Calu3 (cell line): Measurements from ENCODE around the gene TMEM62. TPM values are rescaled to one million over a fixed set of nuclear protein-coding genes. Genes with fewer than 3 reads are reported as not detected.

Source experiments
- Bru-seq: library from RNA; stranded (reverse); fragments of 400-500 nt; gene quantifications from one replicate; lab custom pipeline; 2021; lab: Mats Ljungman, UMichigan
- BruChase-seq, 2 experiments: library from RNA; stranded (reverse); fragments of 400-500 nt; gene quantifications; one replicate each; lab custom pipeline; 2021; lab: Mats Ljungman, UMichigan
- BruUV-seq: library from RNA; stranded (reverse); fragments of 400-500 nt; replicated peaks from 2 replicates; lab custom pipeline; 2021; lab: Mats Ljungman, UMichigan
- CTCF ChIA-PET: fragments of 300-600 bp; sonication (Branson Sonifier 250); formaldehyde crosslinking; loops from one replicate; lab custom pipeline; 2022; ENCODE audit warnings: antibody characterized with exemption; lab: Charles Lee
- DNase-seq: peaks from one replicate; pipeline ENCODE4 v3.0.0; 2022
- H3K27ac Mint-ChIP-seq: one replicate; pipeline ENCODE4 v1.8.0; 2022; ENCODE audit warnings: mixed read lengths; ENCODE audit not compliant: unreplicated experiment
- H3K27me3 Mint-ChIP-seq: one replicate; pipeline ENCODE4 v1.8.0; 2022; ENCODE audit warnings: mixed read lengths; ENCODE audit not compliant: unreplicated experiment
- H3K36me3 Mint-ChIP-seq: one replicate; pipeline ENCODE4 v1.8.0; 2022; ENCODE audit warnings: mild to moderate bottlenecking, moderate library complexity, mixed read lengths; ENCODE audit not compliant: insufficient read depth, unreplicated experiment
- H3K4me1 Mint-ChIP-seq: one replicate; pipeline ENCODE4 v1.8.0; 2022; ENCODE audit warnings: mild to moderate bottlenecking, low read depth, mixed read lengths; ENCODE audit not compliant: unreplicated experiment
- H3K4me3 Mint-ChIP-seq: one replicate; pipeline ENCODE4 v1.8.0; 2022; ENCODE audit warnings: mild to moderate bottlenecking, low read depth, moderate library complexity, mixed read lengths; ENCODE audit not compliant: unreplicated experiment
- H3K9me3 Mint-ChIP-seq: one replicate; pipeline ENCODE4 v1.8.0; 2022; ENCODE audit warnings: low read depth, mixed read lengths; ENCODE audit not compliant: unreplicated experiment
- CTCF ChIP-seq: fragments of 200-600 bp; IDR thresholded peaks from one replicate; pipeline ENCODE4 v1.8.0; 2022; ENCODE audit warnings: antibody characterized with exemption; ENCODE audit not compliant: unreplicated experiment
- intact Hi-C: fragments of 100-400 bp; cut with micrococcal nuclease; formaldehyde crosslinking; loops from one replicate; pipeline ENCODE4 v1.10.0; 2022; ENCODE audit not compliant: unreplicated experiment
- long read RNA-seq: library from polyadenylated mRNA; stranded (forward); transcript quantifications from one replicate; pipeline ENCODE4 v2.0.0, GENCODE V29; 2022
- total RNA-seq: library from RNA; stranded (reverse); gene quantifications from 2 replicates; pipeline ENCODE4 v1.2.3, GENCODE V29; 2022

TMEM62 gene
- 25.4 and 33.0 TPM in 2 replicates for total RNA-seq
- Bru-seq, nascent RNA: percentile 79 among the genes with signal in this experiment
- percentile 64 among the genes with signal in this experiment for BruChase-seq, experiment 1, labeled RNA remaining after a 6-hour chase
- BruChase-seq, experiment 2, labeled RNA remaining after a 2-hour chase: percentile 61 among the genes with signal in this experiment
- long read RNA-seq, transcript TMEM62-201 (14 exons, 2,771 nt): major isoform, 22 of 29 reads
- long read RNA-seq, partial matches to known transcripts: 1 of 29 reads
- long read RNA-seq, other reads (novel, unspliced or antisense): 6 of 29 reads

GRCh38 chr15:43133430-43134156 lies at the start of gene TMEM62:
Gene TMEM62, plus strand, starts transcription at chr15:43133586. Its CDS starts 217 bp downstream, at chr15:43133803.
- Mint-ChIP-seq H3K9me3 (no peaks in the 10 kb centered on the region), H3K4me1 (peaks cover 13% of the 10 kb centered on the region), H3K27ac (peak within 1 kb of the TSS; percentile 71), H3K27me3 (no peaks in the 10 kb centered on the region), H3K4me3 (peak within 1 kb of the TSS; percentile 79), H3K36me3 (peaks cover 20% of the 10 kb centered on the region)
- CTCF ChIA-PET: interaction anchor here (0.6 kb wide), 1 partner anchor 9 kb away, joined by 5 read pairs; no protein-coding TSS in a partner anchor
- intact Hi-C loops: loop anchor here (2.0 to 10.0 kb wide), 2 partner anchors 29 to 49 kb away; no protein-coding TSS in a partner anchor
- no peak for TF ChIP-seq CTCF
- DNase-seq: peak; percentile 83
- BruUV-seq: no TSS peak

GRCh38 chr15:43085921-43086320 lies 47.5 kb upstream of the TMEM62 start:
- Mint-ChIP-seq H3K9me3 (no peaks in the 10 kb centered on the region), H3K27me3 (no peaks in the 10 kb centered on the region), H3K36me3 (no peaks in the 10 kb centered on the region), H3K4me3 (no peak overlapping the region), H3K27ac (no peak overlapping the region), H3K4me1 (no peaks in the 10 kb centered on the region)
- CTCF ChIA-PET: interaction anchor here (0.6 kb wide), 1 partner anchor 10 kb away, joined by 4 read pairs; no protein-coding TSS in a partner anchor
- DNase-seq: no peak
- no TSS peak for BruUV-seq
- intact Hi-C loops: loop anchor here (10.0 kb wide), 1 partner anchor 49 kb away; the partner anchor contains the start of gene TMEM62
- TF ChIP-seq CTCF: no peak

GRCh38 chr15:43086551-43086950 lies 46.8 kb upstream of the TMEM62 start:
- DNase-seq: no peak
- Mint-ChIP-seq H3K4me1 (no peaks in the 10 kb centered on the region), H3K27ac (no peak overlapping the region), H3K4me3 (no peak overlapping the region), H3K9me3 (no peaks in the 10 kb centered on the region), H3K36me3 (no peaks in the 10 kb centered on the region), H3K27me3 (no peaks in the 10 kb centered on the region)
- no peak for TF ChIP-seq CTCF
- BruUV-seq: no TSS peak
- CTCF ChIA-PET: no interaction called here
- intact Hi-C loops: loop anchor here (10.0 kb wide), 1 partner anchor 48 kb away; the partner anchor contains the start of gene TMEM62

- no peaks in the 10 kb centered on the region for H3K4me1 Mint-ChIP-seq
- no peak overlapping the region for H3K27ac Mint-ChIP-seq
- no peaks in the 10 kb centered on the region for H3K9me3 Mint-ChIP-seq
- no peak overlapping the region for H3K4me3 Mint-ChIP-seq
- no TSS peak for BruUV-seq
- CTCF ChIA-PET: interaction anchor here (0.6 kb wide), 1 partner anchor 40 kb away, joined by 4 read pairs; no protein-coding TSS in a partner anchor
- no peaks in the 10 kb centered on the region for H3K36me3 Mint-ChIP-seq
- DNase-seq: no peak
- intact Hi-C loops: no loop called here
- H3K27me3 Mint-ChIP-seq: no peaks in the 10 kb centered on the region
- TF ChIP-seq CTCF: no peak
Observed at GRCh38 chr15:43091859-43092258, 41.5 kb upstream of the TMEM62 start.
